Ramos (cell line): Measurements from ENCODE around the gene KRTAP9-9.
"Not testable (repeated sequence)": the region's sequence is repeated elsewhere in the genome, so short reads cannot be mapped to it uniquely, and the experiment has no call there.

Experiments
- in situ Hi-C: fragments of 300-500 bp; cut with MboI; formaldehyde crosslinking; loops from one replicate; pipeline ENCODE4 v1.14.3; 2022; ENCODE audit warnings: low sequenced_read_pairs; ENCODE audit not compliant: unreplicated experiment

Gene KRTAP9-9

DNA sequence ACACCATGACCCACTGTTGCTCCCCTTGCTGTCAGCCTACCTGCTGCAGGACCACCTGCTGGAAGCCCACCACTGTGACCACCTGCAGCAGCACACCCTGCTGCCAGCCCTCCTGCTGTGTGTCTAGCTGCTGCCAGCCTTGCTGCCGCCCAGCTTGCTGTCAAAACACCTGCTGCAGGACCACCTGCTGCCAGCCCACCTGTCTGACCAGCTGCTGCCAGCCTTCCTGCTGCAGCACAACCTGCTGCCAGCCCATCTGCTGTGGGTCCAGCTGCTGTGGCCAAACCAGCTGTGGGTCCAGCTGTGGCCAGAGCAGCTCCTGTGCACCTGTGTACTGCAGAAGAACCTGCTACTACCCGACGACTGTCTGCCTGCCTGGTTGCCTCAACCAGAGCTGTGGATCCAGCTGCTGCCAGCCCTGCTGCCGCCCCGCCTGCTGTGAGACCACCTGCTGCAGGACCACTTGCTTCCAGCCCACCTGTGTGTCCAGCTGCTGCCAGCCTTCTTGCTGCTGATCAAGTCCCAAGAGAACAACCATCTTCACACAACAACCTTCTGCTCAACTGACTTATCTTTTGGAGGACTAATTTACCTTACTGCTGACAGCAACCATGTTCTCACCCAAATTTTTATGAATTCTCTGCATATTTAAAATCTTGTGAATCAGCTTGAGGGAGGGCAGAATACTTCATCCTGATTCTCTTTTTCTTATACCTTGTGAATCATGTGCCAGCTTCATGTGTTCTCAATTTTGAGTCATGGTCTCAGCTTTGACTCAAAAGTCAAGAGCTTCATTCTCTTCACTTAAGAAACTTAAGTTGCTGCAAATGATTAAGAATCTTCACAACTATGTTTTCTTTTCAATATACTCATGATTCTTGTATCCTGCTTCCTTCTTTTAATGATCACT lies at the start of gene KRTAP9-9:
Gene KRTAP9-9, plus strand, starts transcription at position 4 of the 910 bp plus-strand sequence.
- in situ Hi-C loops, result not testable (repeated sequence)

- in situ Hi-C loops, result no loop called here
Observed at GRCh38 chr17:41211845-41212466, 43.2 kb upstream of the KRTAP9-9 start.

GRCh38 chr17:41212524-41213169 lies 42.5 kb upstream of the KRTAP9-9 start:
- in situ Hi-C loops, result no loop called here

DNA sequence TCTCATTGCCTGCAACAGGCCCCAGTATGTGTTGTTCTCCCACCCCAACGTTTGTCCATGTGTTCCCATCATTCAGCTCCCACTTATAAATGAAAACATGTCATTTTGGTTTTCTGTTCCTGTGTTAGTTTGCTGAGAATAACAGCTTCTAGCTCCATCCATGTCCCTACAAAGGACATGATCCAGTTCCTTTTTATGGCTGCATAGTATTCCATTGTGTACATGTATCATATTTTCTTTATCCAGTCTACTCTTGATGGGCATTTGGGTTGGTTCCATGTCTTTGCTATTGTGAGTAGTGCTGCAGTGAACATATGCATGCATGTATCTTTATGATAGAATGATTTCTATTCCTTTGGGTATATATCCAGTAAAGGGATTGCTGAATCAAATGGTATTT lies 39.5 kb upstream of the KRTAP9-9 start:
- in situ Hi-C loops, result no loop called here

DNA sequence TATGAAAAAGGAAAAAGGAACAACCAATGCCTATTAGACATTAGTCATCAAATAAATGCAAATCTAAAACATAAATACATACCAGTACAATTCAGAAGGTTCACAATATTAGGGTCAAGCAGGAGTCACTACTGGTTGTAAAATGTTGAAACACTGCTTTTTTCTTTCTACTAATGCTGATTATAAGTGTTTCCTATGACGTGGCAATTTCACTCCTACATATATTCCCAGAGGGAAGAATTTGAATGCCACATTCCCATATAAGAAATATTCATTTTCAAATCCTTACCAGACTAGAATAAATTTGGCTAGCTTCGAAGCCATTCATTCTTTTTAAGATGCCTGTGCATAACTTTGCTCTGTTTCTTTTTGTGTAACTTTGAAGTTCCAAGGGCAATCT lies 31.4 kb upstream of the KRTAP9-9 start:
- in situ Hi-C loops, result no loop called here

DNA sequence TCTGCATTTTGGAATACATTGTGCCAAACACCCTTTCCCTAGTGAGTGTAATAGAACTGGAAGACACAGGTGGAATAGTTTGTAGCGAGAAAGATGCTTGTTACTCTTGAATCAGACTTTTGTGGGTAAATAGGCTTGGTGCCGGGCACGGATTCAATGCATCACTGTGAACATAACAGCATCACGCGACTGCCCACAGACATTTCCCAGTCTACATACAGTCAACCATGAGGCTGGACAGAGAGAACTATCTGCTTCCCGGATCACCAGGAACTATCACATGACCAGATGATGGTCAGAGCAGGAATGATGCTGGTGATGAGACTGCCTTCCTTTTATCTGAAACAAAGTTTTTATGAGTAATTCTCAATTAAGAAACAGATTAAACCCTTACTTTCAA lies 29.1 kb upstream of the KRTAP9-9 start:
- in situ Hi-C loops, result no loop called here

DNA sequence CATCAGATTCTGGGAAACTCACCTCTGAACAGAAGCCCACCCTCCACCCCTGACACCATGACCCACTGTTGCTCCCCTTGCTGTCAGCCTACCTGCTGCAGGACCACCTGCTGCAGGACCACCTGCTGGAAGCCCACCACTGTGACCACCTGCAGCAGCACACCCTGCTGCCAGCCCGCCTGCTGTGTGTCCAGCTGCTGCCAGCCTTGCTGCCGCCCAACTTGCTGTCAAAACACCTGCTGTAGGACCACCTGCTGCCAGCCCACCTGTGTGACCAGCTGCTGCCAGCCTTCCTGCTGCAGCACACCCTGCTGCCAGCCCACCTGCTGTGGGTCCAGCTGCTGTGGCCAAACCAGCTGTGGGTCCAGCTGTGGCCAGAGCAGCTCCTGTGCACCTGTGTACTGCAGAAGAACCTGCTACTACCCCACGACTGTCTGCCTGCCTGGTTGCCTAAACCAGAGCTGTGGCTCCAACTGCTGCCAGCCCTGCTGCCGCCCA lies 28.5 kb upstream of the KRTAP9-9 start, which contains the start of gene KRTAP9-2:
Gene KRTAP9-2, plus strand, starts transcription at position 51 of the 498 bp plus-strand sequence. Its CDS starts 7 bp downstream, at position 58.
- in situ Hi-C loops, result not testable (repeated sequence)

GRCh38 chr17:41230094-41230493 lies 25.1 kb upstream of the KRTAP9-9 start:
- in situ Hi-C loops, result no loop called here

DNA sequence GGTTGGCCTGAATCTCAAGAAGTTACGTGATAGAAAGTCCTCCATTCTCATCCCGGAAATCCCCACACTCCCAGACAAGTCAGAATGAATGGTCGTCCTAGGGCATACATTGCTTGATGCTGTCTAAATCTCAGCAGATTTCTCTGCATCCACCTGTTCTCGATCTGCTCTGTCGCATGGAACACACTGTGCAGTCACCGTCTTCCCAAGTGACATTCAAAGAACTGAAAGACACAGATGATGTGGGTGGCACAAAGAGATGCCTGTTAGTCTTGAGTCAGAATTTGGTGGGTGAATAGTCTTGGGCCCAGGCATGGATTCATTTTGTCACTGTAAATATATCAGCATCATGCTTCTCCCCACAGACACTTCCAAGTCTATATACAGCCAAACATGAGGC lies 23.5 kb upstream of the KRTAP9-9 start:
- in situ Hi-C loops, result no loop called here

DNA sequence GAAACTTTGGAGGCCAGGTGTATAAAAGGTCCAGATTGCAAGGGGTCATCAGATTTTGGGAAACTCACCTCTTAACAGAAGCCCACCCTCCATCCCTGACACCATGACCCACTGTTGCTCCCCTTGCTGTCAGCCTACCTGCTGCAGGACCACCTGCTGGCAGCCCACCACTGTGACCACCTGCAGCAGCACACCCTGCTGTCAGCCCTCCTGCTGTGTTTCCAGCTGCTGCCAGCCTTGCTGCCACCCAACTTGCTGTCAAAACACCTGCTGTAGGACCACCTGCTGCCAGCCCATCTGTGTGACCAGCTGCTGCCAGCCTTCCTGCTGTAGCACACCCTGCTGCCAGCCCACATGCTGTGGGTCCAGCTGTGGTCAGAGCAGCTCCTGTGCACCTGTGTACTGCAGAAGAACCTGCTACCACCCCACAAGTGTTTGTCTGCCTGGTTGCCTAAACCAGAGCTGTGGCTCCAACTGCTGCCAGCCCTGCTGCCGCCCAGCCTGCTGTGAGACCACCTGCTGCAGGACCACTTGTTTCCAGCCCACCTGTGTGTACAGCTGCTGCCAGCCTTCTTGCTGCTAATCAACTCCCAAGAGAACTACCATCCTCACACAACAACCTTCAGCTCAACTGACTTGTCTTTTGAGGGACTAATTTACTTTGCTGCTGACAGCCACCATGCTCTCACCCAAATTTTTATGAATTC lies 22.6 kb upstream of the KRTAP9-9 start, which contains the start of gene KRTAP9-3:
Gene KRTAP9-3, plus strand, starts transcription at position 51 of the 707 bp plus-strand sequence. Its CDS starts 53 bp downstream, at position 104.
- in situ Hi-C loops, result not testable (repeated sequence)

DNA sequence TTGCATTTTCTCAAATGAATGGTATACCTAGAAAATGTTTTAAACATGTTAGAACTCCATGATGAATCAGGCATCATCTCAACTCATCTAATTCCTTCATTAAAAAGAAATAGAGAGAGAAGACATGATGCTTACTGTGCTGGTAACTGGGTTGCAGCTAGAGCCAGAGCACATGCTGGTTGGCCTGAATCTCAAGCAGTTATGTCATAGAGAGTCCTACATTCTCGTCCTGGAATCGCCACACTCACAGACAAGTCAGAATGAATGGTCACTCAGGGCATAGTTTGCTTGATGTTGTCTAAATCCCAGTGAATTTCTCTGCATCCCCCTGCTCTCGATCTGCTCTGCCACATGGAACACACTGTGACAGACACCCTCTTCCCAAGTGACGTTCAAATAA lies 18.1 kb upstream of the KRTAP9-9 start:
- in situ Hi-C loops, result not testable (repeated sequence)

GRCh38 chr17:41237949-41238437 lies 17.2 kb upstream of the KRTAP9-9 start, which contains the start of gene KRTAP9-8:
Gene KRTAP9-8, plus strand, starts transcription at chr17:41237999. Its CDS starts 53 bp downstream, at chr17:41238052.
- in situ Hi-C loops, result not testable (repeated sequence)

- in situ Hi-C loops, result not testable (repeated sequence)
Observed at GRCh38 chr17:41246995-41247787, 8.0 kb upstream of the KRTAP9-9 start.

DNA sequence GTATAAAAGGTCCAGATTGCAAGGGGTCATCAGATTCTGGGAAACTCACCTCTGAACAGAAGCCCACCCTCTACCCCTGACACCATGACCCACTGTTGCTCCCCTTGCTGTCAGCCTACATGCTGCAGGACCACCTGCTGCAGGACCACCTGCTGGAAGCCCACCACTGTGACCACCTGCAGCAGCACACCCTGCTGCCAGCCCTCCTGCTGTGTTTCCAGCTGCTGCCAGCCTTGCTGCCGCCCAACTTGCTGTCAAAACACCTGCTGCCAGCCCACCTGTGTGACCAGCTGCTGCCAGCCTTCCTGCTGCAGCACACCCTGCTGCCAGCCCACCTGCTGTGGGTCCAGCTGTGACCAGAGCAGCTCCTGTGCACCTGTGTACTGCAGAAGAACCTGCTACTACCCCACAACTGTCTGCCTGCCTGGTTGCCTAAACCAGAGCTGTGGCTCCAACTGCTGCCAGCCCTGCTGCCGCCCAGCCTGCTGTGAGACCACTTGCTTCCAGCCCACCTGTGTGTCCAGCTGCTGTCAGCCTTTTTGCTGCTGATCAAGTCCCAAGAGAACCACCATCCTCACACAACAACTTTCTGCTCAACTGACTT lies 5.4 kb upstream of the KRTAP9-9 start, which contains the start of gene KRTAP9-4:
Gene KRTAP9-4, plus strand, starts transcription at position 51 of the 604 bp plus-strand sequence. Its CDS starts 34 bp downstream, at position 85.
- in situ Hi-C loops, result not testable (repeated sequence)

GRCh38 chr17:41251261-41251660 lies 3.9 kb upstream of the KRTAP9-9 start:
- in situ Hi-C loops, result no loop called here

DNA sequence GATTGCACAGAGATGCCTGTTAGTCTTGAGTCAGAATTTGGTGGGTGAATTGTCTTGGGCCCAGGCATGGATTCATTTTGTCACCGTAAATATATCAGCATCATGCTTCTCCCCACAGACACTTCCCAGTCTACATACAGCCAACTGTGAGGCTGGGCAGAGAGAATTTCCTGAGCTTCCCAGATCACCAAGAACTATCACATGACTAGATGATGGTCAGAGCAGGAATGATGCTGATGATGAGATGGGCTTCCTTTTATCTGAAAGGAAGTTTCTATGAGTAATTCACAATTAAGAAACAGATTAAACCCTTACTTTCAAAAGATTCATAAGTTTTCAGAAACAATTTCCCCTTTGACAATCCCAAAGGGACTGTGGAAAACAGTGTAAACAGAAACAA lies 323 bp upstream of the KRTAP9-9 start:
- in situ Hi-C loops, result no loop called here

DNA sequence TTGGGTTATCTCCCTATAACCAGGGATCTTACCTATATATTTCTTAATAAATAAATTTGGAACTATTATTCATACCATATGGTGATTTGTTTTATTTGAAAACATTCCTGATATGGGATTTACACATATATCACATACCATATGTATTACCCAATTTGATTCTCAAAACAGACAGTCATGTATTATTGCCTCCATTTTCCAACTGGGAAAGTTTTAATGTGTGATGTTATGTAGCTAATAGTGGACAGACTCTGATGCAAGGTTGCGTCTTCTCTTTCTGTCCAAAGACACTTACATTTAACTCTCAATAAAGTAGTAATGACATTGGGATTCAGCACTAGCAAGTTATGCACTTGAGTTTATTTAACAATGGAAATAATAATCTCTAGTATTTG lies 1.1 kb downstream of the KRTAP9-9 start:
- in situ Hi-C loops, result no loop called here

DNA sequence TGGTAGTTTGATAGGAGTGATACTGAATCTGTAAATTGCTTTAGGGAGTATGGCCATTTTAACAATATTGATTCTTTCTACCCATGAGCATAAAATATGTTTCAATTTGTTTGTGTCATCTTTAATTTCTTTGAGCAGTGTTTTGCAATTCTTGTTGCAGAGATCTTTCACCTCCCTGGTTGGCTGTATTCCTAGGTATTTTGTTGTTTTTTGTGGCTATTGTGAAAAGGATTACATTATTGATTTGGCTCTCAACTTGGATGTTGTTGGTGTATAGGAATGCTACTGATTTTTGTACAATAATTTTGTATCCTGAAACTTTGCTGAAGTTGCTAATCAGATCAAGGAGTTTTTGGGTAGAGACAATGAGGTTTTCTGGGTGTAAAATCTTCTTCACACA lies 3.2 kb downstream of the KRTAP9-9 start:
- in situ Hi-C loops, result no loop called here
